T-helper 22 cell (primary cell): ENCODE measurements around the gene GAPDHS.

Experiments used
- DNase-seq: peaks from one replicate; pipeline ENCODE4 v3.0.0-alpha.2; 2020; ENCODE audit warnings: low read depth

Gene GAPDHS

GRCh38 chr19:35540356-35540927, 7.2 kb downstream of the GAPDHS start:
- DNase-seq: no peak

DNA sequence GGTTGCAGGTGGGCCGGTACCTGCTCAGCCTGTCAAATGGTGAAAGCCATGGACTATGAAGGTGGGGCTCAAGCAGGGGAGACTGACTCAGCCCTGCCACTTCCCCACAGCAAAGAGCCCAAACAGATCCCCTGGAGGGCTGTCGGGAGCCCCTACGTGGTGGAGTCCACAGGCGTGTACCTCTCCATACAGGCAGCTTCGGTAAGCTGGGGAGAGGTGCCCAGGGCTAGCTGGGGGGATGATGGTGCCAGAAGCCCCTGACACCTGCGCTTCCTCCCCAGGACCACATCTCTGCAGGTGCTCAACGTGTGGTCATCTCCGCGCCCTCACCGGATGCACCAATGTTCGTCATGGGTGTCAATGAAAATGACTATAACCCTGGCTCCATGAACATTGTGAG, 9.0 kb downstream of the GAPDHS start:
- DNase-seq: no peak

GRCh38 chr19:35543280-35544109, 10.2 kb downstream of the GAPDHS start:
- DNase-seq: no peak

- DNase-seq: no peak
Observed at GRCh38 chr19:35544110-35544802, 11.0 kb downstream of the GAPDHS start.

DNA sequence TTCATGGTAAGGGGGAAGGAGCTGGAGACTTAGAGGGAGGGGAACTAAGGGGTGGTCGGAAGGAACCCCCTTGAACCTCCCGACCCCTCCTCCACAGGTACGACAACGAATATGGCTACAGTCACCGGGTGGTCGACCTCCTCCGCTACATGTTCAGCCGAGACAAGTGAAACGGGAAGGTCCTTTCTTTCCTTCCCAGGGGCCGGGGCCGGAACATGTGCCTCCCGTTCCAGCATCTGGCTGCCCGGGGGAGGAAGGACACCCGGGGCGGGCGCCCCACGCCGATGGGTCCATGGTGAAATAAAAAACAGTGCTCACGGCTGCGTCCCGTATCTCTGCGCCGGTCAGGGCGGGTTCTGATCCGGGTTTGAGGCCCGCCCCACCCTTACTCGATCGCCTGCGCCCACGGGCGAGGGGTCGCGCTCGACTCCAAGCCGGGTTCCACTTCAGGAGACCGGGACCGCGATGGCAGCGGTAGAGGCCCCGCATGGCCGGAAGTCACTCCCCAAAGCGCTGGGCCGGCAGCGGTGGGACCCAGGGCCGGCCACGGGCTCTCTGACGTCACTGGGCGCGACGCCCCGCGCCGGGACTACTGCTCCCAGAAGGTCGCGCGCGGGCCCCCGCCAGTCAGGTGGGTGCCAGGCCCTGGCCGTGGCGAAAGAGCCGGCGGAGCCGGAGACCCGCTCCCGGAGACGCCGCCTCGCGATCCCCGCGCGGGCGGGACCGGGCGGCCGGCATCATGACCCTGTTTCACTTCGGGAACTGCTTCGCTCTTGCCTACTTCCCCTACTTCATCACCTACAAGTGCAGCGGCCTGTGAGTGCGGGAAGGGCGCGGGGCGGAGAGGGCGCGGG, 12.0 kb downstream of the GAPDHS start, which contains the start of gene TMEM147:
TMEM147 (plus strand) TSS at position 626 of the 854 bp plus-strand sequence; CDS start at position 740, 114 bp downstream.
- peak; percentile 55 for DNase-seq

GRCh38 chr19:35545855-35546381, 12.7 kb downstream of the GAPDHS start:
- peak; percentile 26 for DNase-seq

DNA sequence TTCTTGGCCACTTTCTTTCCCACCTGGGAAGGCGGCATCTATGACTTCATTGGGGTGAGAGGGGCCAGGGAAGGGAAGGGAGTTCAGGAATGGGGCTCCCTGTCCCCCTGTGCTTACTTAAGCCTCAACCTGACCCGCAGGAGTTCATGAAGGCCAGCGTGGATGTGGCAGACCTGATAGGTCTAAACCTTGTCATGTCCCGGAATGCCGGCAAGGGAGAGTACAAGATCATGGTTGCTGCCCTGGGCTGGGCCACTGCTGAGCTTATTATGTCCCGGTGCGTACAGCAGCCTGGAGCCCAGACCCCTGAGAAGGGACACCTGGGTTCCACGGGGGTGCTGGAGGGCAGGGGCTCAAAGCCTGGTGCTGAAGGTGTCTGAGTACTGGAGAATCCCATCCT, 13.3 kb downstream of the GAPDHS start:
- DNase-seq: no peak

DNA sequence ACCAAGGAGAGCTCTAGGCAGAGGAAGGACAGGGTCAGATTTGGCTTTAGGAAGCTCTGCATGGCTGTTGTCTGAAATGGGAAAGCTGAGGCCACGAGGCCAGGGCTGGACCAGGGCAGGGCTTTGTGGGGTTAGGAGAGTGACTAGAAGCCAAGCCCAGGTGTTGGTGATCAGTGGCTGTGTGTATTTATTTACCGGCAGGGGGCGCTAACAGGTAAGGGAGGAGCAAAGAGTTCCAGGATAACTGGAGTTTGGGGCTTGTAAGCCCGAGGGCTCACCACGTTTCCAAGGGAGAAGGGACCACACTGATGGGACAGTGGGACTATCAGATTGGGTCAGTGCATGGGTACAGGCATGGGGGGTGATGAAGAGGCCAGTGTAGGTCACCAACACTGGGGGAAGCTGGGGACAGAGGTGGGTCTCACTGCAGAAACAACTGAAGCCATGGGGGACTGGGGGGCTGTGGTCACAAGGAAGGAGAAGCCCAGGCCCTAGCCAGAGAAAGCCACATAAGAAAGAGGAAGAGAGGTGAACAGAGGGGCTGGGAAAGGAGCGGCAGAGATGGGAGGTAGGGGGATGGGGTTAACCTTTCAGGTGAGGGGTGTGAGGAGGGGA, 16.0 kb downstream of the GAPDHS start:
- peak; percentile 24 for DNase-seq

GRCh38 chr19:35549879-35550523, 16.7 kb downstream of the GAPDHS start:
- no peak for DNase-seq

DNA sequence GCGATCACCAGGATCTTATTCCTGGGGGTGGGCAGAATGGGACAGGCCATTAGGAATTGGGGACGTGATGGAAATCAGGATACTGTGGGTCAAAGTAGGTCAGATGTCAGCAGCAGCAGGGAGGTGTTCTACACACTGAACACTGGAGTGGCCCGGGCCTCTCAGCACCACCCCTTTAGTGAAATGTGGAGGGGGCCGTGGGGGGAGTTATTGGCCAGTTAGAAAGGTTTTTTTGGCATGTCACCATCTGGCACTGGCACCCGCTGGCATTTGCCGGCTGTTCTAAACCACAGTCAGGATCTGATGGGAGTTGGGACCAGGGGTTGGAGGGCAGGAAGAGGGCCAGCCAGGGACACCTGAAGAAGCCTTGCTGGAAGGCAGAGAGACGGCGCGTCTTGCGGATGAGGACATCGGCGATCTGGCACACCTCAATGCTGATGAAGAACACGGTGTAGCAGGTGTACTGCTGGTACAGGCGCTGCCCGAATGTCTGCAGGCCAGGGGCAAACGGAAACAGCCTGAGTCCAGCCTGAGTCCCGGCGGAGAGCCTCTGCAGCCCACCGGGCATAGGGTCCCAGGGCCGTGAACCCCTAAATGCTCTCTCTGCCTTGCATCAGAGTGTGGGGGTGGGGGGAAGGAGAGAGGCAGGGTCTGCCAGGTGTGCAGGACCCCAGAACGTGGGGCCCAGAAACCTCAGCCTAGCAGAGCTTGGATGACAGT, 18.0 kb downstream of the GAPDHS start:
- DNase-seq: no peak

GRCh38 chr19:35552534-35553384, 19.5 kb downstream of the GAPDHS start:
- DNase-seq: no peak

GRCh38 chr19:35553385-35554000, 20.2 kb downstream of the GAPDHS start:
- no peak for DNase-seq

DNA sequence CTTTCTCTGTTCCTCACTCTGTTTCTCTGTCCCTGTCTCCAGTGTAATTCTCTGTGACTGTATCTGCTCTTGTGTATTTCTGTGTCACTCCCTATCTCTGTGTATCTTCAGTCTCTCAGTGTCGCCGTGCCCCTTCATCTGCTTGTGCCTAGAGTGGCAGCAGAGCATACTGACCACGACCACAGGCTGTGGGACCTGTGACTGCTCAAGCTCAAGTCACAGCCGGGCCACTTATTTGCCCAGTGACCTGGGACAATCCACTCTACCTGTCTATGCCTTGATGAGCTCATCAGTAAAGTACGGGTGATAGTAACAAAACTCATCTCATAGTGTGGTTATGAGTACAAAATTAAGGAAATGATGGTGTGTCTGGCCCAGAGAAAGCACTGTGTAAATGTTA, 20.8 kb downstream of the GAPDHS start:
- DNase-seq: no peak

DNA sequence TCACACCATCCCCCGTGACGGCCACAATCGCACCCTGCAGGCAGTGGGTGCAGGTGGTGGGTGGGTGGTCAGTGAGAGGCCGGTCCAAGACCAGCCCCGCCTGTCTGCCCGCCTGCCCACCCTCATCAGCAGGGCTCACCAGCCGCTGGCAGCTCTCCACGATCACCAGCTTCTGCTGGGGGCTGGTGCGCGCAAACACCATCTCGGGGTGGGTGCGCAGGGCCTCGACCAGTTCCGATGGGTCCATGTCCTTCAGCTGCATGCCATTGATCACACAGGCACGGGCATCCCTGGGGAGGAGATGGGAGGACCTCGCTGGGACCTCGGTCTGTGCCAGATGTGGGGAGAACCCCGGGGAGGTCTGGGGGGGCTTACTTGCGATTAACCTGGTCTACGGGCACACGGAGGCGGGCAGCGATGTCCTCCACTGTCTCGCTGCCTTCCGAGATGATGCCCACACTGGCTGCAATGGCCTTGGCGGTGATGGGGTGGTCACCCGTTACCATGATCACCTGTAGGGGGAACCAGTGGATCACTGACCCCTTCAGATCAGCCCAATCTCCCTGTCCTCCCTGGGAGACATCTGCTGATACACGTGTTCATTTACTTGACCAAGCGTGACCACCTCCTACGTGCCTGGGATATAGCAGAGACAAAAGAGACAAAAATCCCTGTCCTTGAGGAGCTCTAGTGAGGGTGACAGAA, 22.2 kb downstream of the GAPDHS start:
- no peak for DNase-seq

- no peak for DNase-seq
Observed at GRCh38 chr19:35556025-35556590, 22.9 kb downstream of the GAPDHS start.

DNA sequence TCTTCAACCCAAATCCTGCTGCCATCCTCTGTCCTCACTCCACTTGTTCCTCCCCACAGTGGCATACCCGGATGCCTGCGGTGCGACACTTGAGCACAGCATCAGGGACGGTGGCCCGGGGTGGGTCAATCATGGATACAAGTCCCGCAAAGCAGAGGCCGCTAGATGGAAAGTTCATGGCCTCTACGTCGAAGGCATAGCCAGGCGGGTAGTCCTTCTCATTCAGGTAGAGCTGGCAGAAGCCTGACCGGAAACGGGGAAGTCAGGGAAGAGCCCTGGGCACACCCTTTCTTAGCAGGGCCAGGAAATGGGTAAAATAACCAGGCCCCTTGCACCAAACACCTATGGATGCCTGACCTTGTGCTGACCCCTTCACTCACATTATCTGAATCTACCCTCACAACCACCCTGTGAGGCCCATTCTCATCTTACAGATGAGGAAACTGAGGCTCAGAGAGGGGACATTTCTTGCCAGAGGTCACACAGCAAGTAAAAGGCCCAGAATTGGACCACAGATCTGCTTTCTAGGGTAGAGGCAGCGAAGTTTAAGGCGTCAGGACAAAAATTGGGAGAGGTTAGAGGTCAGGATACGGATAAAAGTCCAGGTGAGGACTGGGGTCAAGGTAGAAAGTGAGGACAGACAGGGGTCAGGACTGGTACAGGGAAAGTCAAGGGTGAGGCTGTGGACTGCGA, 23.7 kb downstream of the GAPDHS start:
- DNase-seq: no peak
